Choroid plexus epithelial cell (primary cell): ENCODE data around the gene SMC4.

Source experiments
- DNase-seq: peaks from one replicate; pipeline ENCODE4 v3.0.0-alpha.2; 2010; ENCODE audit warnings: low read depth
- H3K4me3 ChIP-seq: 2 replicates; pipeline ENCODE4 v1.5.1; 2011; ENCODE audit warnings: low read depth, mild to moderate bottlenecking, control low read depth, low read length, moderate library complexity
- TF ChIP-seq, protein P1 (sequence below): conservative IDR thresholded peaks from 2 replicates; pipeline ENCODE4 v1.5.1; 2011; ENCODE audit warnings: low read depth, mild to moderate bottlenecking, control low read depth, inconsistent platforms, low read length, moderate library complexity

The SMC4 gene

DNA sequence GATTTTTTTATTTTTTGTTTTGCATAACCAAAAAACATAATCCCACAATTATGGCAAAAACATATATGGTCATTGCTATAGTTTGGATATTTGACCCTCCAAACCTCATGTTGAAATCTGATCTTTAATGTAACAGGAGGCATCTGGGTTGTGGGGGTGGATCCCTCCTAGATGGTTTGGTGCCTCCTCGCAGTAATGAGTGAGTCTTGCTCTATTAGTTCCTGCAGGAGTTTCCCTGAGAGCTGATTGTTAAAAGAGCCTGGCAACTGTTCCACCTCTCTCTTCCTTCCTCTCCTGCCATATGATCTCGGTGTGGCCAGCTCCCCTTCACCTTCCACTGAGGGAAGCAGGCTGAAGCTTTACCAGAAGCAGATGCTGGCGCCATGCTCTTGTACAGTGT lies 83.3 kb downstream of the SMC4 start:
- H3K4me3 ChIP-seq, result no peak overlapping the region
- DNase-seq, result no peak
- TF ChIP-seq, protein P1, sequence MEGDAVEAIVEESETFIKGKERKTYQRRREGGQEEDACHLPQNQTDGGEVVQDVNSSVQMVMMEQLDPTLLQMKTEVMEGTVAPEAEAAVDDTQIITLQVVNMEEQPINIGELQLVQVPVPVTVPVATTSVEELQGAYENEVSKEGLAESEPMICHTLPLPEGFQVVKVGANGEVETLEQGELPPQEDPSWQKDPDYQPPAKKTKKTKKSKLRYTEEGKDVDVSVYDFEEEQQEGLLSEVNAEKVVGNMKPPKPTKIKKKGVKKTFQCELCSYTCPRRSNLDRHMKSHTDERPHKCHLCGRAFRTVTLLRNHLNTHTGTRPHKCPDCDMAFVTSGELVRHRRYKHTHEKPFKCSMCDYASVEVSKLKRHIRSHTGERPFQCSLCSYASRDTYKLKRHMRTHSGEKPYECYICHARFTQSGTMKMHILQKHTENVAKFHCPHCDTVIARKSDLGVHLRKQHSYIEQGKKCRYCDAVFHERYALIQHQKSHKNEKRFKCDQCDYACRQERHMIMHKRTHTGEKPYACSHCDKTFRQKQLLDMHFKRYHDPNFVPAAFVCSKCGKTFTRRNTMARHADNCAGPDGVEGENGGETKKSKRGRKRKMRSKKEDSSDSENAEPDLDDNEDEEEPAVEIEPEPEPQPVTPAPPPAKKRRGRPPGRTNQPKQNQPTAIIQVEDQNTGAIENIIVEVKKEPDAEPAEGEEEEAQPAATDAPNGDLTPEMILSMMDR, result no peak
